ENCODE results near the gene HS3ST4.
"Not testable (repeated sequence)": the region's sequence is repeated elsewhere in the genome, so short reads cannot be mapped to it uniquely, and the experiment has no call there.

The HS3ST4 gene

DNA sequence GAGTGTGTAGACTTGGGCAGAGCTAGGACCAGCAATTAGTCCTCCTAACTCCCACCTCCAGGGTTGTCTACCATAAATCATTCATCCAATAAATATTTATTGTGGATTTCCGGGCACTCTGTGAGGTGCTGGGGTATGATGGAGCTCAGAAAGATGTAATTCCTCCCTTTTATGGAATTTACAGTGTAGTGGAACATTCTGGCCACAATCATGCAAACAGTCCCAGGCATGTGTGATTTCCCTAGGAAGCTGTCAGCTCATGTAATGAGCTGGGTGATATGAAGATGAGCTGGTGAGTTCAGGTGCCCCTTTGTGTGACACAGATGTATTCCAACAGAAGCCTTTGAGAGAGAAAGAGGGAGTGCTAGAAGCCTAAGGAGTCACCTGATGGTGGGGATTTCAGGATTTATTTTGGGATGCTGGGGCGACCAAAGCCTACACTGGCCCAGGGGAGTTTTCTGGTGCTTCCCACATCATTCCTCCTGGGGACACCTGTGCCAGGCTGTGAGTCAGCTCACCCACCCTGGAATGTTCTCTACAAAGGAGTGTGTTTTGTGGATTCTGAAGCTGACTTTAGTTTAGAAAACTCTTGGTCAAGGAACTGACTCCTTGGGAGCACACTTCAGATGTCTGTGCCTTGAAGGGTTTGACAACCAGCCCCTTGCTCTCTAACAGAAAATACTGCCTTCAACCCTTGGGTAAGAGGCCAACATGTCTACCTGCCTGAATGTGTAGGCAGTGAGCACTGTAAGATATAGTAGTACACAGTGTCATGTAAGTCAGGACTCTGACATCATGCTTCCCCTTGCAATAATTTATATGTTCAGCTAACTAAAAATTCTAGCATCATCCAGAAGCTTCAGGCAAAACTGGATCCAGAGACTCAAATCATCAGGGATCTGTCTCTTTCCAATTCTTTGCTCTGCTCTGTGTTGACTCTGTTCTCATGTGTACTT, 42.9 kb downstream of the HS3ST4 start:
- DNase-seq: no peak

GRCh38 chr16:25735645-25736044, 43.9 kb downstream of the HS3ST4 start:
- no peak for DNase-seq

DNA sequence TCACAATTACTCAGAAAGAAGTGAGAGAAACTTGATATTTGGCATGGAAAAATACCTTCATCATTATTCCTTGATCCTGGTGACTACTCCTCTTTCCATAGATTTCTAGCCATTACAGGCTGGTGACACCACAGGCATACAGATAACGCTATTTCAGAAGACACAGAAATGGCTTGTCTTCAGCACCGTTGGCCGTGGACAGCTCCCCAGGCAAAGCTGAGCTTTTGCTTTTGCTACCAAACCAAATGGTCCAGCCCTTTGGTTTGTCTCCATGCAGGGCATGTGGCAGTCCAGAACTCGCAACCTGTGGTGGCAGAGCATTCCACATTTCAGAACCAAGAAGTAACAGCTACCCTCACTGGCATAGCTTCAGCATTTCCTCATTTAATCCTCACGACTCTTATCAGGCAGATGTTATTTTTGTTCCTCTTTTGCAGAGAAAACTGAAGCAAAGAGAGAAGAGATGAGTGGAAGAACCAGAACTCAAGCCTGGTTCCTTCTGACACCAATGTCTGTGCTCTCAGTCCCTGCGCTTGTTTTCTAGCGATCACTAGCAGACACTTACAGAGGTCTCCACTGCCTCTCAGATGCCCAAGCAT, 55.5 kb downstream of the HS3ST4 start:
- DNase-seq: no peak

DNA sequence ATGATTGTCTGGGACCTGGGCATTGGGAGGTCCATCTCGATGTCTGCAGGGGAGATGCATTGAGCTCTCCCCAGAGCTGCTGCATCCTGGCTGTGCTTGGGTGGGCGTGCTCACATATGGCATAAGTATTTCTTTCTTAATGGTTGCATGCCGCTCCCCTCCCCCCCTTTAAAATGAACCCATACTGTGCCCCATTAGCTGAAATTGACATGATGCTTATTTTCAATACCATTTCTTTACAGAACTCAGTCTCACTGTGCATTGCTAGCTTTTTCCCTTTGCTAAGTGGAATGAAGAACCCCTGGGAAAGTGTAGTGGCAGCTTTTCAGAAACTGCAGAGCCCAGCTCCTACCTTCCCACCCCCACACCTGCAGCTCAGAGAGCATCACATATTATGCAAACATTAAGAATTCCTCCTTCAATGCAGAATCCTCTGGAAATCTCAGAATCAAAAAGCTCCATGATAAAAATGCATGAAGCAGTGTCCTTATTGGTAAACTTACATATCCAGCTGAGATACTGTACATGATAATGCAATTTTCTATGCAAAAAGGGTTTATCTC, 56.4 kb downstream of the HS3ST4 start:
- DNase-seq: no peak

GRCh38 chr16:25750488-25751216, 58.9 kb downstream of the HS3ST4 start:
- DNase-seq: no peak

- DNase-seq: no peak
These were observed 59.6 kb downstream of the HS3ST4 start for GRCh38 chr16:25751230-25751835.

DNA sequence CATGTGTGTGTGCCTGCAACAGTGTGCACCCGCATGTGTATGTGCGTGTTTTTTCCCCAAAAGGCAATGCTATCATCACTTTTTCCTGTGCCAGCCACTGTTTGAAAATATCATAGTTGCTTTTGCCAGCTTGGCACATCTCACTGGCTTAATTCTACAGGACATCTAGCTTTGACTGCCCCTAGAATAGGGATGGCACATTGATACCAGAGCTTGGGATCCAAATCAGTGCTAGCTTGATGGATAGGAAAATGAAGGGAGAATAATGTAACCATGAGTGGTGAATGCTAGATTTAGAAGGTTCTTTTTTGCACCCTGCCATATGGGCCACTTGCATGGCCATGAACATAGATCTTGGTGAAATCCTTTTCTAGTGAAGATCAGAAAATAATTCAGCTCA, 72.7 kb downstream of the HS3ST4 start:
- DNase-seq: no peak

DNA sequence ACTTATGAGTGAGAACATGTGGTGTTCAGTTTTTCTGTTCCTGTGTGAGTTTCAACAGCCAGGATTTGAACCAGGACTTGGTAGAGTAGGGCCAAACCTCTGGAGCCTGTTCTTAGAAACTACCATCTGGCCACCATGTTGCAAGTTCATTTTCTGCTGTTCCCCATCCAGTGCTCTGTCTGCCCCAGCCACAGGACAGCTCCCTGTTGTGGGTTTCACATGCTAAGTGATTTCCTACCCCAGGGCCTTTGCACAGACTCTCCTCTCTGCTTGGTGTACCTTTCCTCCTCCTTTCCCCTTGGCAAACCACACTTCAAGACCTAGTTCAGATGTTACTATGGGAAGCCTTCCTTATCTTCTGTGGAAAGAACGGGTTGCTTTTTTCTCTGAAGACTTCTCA, 79.5 kb downstream of the HS3ST4 start:
- no peak for DNase-seq

DNA sequence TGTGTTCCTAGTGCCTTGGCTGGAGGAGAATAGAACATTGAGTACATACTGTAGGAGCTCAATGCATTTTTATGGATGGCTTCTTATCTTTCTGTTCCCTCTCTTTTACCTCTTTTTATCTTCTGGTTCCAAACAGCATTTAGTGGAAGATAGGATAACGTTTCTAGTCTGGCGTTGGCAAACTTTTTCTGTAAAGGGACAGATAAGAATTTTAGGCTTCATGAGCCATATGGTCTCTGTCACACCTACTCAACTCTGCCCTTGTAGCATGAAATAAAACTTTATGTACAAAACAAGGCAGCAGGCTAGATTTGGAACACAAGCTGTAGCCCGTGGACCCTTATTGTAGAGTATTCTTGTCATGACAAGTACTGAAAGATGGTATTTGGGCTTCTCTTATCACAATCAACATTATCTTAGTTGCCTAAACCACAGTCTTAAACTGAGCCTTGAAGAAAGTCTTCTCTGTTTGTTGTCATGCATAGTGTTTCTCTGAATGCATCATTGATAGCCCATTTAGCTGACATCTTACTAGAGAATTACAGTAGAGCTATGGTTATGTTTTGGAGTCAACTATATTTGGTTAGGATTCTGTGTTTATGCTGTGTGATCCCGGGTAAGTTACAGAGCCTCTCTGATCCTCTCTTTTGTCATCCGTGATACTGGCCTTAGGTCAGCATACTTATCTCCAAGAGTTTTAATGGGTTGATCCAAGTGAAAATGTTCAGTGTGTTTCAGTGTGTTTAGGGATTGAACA, 80.2 kb downstream of the HS3ST4 start:
- DNase-seq: no peak

- DNase-seq: not testable (repeated sequence)
These were observed 84.5 kb downstream of the HS3ST4 start for GRCh38 chr16:25776214-25776613.

GRCh38 chr16:25783226-25783625, 91.5 kb downstream of the HS3ST4 start:
- DNase-seq: no peak

DNA sequence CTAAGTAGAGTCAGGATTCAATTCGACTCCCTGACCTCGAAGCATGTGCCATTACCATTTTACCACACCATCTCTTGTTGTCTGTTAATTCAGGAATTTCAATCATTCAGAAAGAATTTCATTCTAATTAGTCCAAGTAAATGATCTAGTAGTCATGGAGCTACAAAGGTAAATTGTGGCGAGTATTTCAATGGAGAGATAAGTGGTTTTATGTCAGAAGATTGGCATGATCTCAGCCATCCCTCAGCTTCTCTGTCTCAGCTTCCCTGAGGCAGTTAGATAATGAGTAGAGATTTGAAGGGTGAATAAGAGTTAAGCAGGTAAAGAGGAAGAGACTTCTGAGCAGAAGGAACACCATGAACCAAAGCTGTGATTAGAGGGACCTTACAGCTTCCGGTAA, 93.6 kb downstream of the HS3ST4 start:
- DNase-seq: no peak

- no peak for DNase-seq
These were observed 95.0 kb downstream of the HS3ST4 start for GRCh38 chr16:25786748-25787147.

GRCh38 chr16:25788637-25789036, 96.9 kb downstream of the HS3ST4 start:
- no peak for DNase-seq

GRCh38 chr16:25796239-25796638, 104.5 kb downstream of the HS3ST4 start:
- DNase-seq: no peak

- DNase-seq: no peak
These were observed 106.3 kb downstream of the HS3ST4 start for GRCh38 chr16:25798065-25798464.

DNA sequence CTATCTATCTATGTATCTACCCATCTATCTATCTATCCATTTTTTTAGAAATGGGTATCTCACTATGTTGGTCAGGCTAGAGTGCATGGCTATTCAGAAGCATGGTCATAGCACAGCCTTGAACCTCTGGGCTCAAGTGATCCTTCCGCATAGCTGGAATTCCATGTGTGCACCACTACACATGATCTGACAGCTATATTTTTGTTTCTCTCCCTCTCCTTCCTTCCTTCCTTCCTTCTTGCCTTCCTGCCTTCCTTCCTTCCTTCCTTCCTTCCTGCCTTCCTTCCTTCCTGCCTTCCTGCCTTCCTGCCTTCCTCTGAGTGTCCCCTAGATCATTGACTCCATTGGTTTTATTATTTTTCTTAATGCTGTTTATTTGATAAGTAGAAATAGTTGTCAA, 108.1 kb downstream of the HS3ST4 start:
- DNase-seq: no peak

DNA sequence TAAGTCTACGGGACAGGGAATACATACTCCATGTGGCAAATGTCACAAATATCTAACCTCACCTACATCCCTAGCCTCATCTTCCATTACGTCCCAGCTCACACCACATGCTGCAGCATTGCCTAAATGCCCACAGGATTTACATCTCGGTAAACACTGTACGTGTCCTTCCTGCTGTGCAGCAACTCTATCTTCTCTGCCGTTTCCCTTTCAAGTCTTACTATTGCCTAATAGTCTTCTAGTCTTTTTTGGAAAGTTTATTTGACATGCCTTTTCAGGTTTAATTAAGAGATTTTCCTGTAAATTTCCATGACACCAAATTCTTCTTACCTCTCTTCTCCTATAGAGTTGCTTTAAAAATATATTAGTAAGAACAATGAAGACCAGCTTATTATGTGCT, 120.5 kb downstream of the HS3ST4 start:
- no peak for DNase-seq

GRCh38 chr16:25817295-25817694, 125.5 kb downstream of the HS3ST4 start:
- DNase-seq: no peak

GRCh38 chr16:25817876-25818275, 126.1 kb downstream of the HS3ST4 start:
- no peak for DNase-seq

DNA sequence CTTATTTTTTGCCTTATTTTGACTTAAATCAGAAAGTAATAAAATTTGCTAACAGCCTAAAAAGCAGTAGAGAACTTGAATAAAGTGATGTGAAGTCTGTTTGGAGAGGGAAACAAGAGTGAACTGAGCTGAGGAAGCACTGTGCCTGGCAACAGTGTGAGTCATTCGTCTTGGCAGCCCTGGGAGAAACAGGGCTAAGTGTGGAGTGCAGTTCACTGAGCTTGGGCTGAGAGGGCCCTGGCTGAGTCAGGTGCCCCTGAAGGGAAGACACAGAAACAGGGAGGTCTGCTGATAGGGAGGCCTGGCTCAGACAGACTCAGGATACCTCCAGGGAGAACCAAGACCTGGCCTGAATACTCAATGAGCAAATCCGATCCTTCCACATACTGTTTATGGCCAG, 132.1 kb downstream of the HS3ST4 start:
- no peak for DNase-seq

- no peak for DNase-seq
These were observed 135.9 kb downstream of the HS3ST4 start for GRCh38 chr16:25827709-25828108.

All from activated gamma-delta T cell (primary cell).